ENCODE measurements around the gene SEPTIN2. TPM values are rescaled to one million over a fixed set of nuclear protein-coding genes. Genes with fewer than 3 reads are reported as not detected.

Gene SEPTIN2
- polyA plus RNA-seq, 1 donor (not counting 4 experiments of a cell fraction or from before 2014, with no cell fraction given) = 644 TPM

DNA sequence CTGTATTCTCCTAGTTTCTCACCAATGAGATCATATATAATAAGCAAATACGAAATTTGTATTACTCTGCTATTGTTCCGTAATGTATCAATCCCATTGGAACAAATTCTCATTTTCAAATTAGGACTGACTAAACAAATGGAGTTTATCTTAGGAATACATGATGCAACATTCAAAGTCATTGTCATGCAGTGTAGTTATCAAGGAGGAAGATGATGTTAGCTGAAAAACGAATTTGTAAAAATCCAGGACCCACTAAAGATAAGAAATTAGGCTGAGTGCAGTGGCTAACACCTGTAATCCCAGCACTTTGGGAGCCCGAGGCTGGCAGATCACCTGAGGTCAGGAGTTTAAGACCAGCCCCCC is 14.9 kb downstream of the SEPTIN2 start:
- DNase-seq (ENCODE audit: low read depth, low spot score) (no peak), FAIRE-seq (no peak)
- Histone ChIP-seq H3K4me1 (ENCODE audit: control insufficient read depth, extremely low read depth, insufficient read depth, low read length) (peaks cover 16% of the 10 kb centered on the region), H3K9me3 (ENCODE audit: control insufficient read depth, low read depth, low read length) (no peaks in the 10 kb centered on the region), H3K79me2 (ENCODE audit: control insufficient read depth, insufficient read depth, low read length) (peaks cover 36% of the 10 kb centered on the region), H3K36me3 (ENCODE audit: control insufficient read depth in 2 of 2, extremely low read depth in 1 of 2, insufficient read depth in 2 of 2, low read length in 2 of 2) (peaks cover 6 to 24% of the 10 kb centered on the region in 2 experiments), H3K9me1 (ENCODE audit: control insufficient read depth, extremely low read depth, insufficient read depth, low read length) (no peaks in the 10 kb centered on the region), H3K4me3 (ENCODE audit: control insufficient read depth in 2 of 3, extremely low read depth in 1 of 3, insufficient read depth in 2 of 3, low read depth in 1 of 3, low read length in 3 of 3) (no peak overlapping the region), H3K27ac (ENCODE audit: control insufficient read depth, insufficient read depth, low read length) (peak overlapping the region; percentile 70), H2AFZ (ENCODE audit: control insufficient read depth, low read length) (no peak overlapping the region), H3K9ac (ENCODE audit: control insufficient read depth, extremely low read depth, insufficient read depth, low read length) (no peak overlapping the region), H3K27me3 (ENCODE audit: control insufficient read depth, extremely low read depth, insufficient read depth, low read length) (no peaks in the 10 kb centered on the region), H4K20me1 (ENCODE audit: control insufficient read depth, extremely low read depth, insufficient read depth, low read length) (peaks cover 3% of the 10 kb centered on the region), H3K4me2 (ENCODE audit: control insufficient read depth, extremely low read depth, insufficient read depth, low read depth, low read length) (peak overlapping the region; percentile 85)
- TF ChIP-seq, protein P1, sequence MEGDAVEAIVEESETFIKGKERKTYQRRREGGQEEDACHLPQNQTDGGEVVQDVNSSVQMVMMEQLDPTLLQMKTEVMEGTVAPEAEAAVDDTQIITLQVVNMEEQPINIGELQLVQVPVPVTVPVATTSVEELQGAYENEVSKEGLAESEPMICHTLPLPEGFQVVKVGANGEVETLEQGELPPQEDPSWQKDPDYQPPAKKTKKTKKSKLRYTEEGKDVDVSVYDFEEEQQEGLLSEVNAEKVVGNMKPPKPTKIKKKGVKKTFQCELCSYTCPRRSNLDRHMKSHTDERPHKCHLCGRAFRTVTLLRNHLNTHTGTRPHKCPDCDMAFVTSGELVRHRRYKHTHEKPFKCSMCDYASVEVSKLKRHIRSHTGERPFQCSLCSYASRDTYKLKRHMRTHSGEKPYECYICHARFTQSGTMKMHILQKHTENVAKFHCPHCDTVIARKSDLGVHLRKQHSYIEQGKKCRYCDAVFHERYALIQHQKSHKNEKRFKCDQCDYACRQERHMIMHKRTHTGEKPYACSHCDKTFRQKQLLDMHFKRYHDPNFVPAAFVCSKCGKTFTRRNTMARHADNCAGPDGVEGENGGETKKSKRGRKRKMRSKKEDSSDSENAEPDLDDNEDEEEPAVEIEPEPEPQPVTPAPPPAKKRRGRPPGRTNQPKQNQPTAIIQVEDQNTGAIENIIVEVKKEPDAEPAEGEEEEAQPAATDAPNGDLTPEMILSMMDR (optimal IDR thresholded peaks at IDR 0.05 in 1 of 3, IDR thresholded peaks at IDR 0.05 in 1 of 3, conservative IDR thresholded peaks at IDR 0.05 in 1 of 3; ENCODE audit: extremely low read depth in 1 of 3, insufficient read depth in 2 of 3, low read length in 3 of 3) = no peak
- TF ChIP-seq EZH2 (IDR thresholded peaks at IDR 0.05; ENCODE audit: low read length) = no peak
- dilution Hi-C loops (cut with MboI; ENCODE audit: extremely low pct_ligation_motif_present, low sequenced_read_pairs) = no loop called here

DNA sequence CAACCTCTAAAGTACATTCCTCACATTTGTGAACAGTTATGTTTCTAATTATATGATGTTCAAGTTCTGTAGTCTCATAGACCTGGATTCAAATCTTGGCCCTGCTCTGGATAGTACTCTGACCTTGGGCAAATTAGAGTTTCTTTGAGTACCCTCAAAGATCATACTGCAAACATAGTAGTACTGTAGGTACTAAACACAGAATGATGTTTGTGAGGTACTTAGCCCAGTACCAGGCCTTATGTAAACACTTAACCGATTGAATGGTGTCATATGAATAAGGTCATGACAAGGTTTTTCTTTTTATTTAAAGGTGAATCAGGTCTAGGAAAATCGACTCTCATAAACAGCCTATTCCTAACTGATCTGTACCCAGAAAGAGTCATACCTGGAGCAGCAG is 19.1 kb downstream of the SEPTIN2 start:
- no peak overlapping the region for H3K4me3 ChIP-seq (ENCODE audit: control insufficient read depth in 2 of 3, extremely low read depth in 1 of 3, insufficient read depth in 2 of 3, low read depth in 1 of 3, low read length in 3 of 3)
- H3K4me2 ChIP-seq (ENCODE audit: control insufficient read depth, extremely low read depth, insufficient read depth, low read depth, low read length) = no peak overlapping the region
- peaks cover 3% of the 10 kb centered on the region for H4K20me1 ChIP-seq (ENCODE audit: control insufficient read depth, extremely low read depth, insufficient read depth, low read length)
- FAIRE-seq = no peak
- no peaks in the 10 kb centered on the region for H3K9me1 ChIP-seq (ENCODE audit: control insufficient read depth, extremely low read depth, insufficient read depth, low read length)
- H3K36me3 ChIP-seq (ENCODE audit: control insufficient read depth in 2 of 2, extremely low read depth in 1 of 2, insufficient read depth in 2 of 2, low read length in 2 of 2) = peaks cover 23 to 25% of the 10 kb centered on the region in 2 experiments
- peaks cover 24% of the 10 kb centered on the region for H3K79me2 ChIP-seq (ENCODE audit: control insufficient read depth, insufficient read depth, low read length)
- no peaks in the 10 kb centered on the region for H3K9me3 ChIP-seq (ENCODE audit: control insufficient read depth, low read depth, low read length)
- H3K9ac ChIP-seq (ENCODE audit: control insufficient read depth, extremely low read depth, insufficient read depth, low read length) = no peak overlapping the region
- TF ChIP-seq EZH2 (IDR thresholded peaks at IDR 0.05; ENCODE audit: low read length) = no peak
- TF ChIP-seq, protein P1 (optimal IDR thresholded peaks at IDR 0.05 in 1 of 3, IDR thresholded peaks at IDR 0.05 in 1 of 3, conservative IDR thresholded peaks at IDR 0.05 in 1 of 3; ENCODE audit: extremely low read depth in 1 of 3, insufficient read depth in 2 of 3, low read length in 3 of 3) = no peak
- H3K27me3 ChIP-seq (ENCODE audit: control insufficient read depth, extremely low read depth, insufficient read depth, low read length) = no peaks in the 10 kb centered on the region
- no peak for DNase-seq (ENCODE audit: low read depth, low spot score)
- no peak overlapping the region for H2AFZ ChIP-seq (ENCODE audit: control insufficient read depth, low read length)
- H3K4me1 ChIP-seq (ENCODE audit: control insufficient read depth, extremely low read depth, insufficient read depth, low read length) = peaks cover 10% of the 10 kb centered on the region
- no peak overlapping the region for H3K27ac ChIP-seq (ENCODE audit: control insufficient read depth, insufficient read depth, low read length)
- dilution Hi-C loops (cut with MboI; ENCODE audit: extremely low pct_ligation_motif_present, low sequenced_read_pairs) = no loop called here
